HG03139 (cell line): ENCODE measurements around the gene CELF5.
"Not testable (repeated sequence)": the region's sequence is repeated elsewhere in the genome, so short reads cannot be mapped to it uniquely, and the experiment has no call there.

Experiments
- ATAC-seq: cut with Tn5 transposase; IDR thresholded peaks from one replicate; pipeline ENCODE4 v1.9.1; 2021; ENCODE audit not compliant: unreplicated experiment

Gene CELF5

DNA sequence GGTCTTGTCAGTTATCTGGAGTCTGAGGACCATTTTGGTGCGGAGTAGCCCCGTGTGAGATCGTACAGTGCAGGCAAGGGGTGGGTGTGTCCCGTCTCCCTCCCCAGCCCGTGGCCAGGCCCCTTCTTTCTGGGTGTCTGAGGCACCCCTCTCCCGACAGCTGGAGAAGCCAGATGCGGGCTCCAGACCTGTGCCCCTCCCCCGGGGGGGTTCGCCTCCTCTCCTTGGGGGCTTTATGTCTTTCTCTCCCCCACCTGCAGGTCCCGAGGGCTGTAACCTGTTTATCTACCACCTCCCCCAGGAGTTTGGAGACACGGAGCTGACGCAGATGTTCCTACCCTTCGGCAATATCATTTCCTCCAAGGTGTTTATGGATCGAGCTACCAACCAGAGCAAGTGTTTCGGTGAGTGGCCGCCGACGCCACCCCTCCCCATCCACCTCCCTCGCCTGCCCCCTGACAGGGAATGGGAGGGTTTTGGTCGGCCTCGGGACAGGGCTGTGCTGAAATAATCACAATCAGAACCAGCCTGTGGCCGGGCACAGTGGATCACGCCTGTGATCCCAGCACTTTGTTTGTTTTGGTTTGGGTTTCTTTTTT is 65.6 kb downstream of the CELF5 start:
- no peak for ATAC-seq

DNA sequence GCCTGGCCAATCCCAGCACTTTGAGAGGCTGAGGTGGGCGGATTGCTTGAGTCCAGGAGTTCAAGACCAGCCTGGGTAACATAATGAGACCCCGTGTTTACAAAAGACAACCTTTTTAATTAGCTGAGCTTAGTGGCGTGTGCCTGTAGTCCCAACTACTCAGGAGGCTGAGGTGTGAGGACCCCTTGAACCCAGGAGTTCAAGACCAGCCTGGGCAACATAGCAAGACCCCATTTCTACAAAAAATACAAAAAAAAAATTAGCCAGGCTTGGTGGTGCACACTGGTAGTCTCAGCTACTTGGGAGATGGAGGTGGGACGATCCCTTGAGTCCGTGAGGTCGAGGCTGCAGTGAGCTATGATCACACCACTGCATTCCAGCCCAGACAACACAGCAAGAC is 66.4 kb downstream of the CELF5 start:
- ATAC-seq, result not testable (repeated sequence)

DNA sequence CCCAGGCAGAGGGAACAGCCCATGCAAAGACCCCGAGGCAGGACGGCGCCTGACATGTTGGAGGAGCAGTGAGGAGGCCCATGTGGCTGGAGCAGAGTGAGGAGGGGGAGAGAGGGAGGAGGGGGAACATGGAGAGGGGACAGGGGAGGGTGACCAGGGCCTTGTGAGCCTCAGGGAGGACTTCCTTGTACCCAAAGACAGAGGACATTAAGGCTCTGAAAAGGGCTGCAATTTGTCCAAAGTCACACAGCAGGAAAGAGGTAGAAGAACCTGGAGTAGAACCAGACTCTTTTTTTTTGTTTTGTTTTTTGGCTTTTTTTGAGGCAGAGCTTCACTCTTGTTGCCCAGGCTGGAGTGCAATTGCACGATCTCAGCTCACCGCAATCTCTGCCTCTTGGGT is 67.2 kb downstream of the CELF5 start:
- ATAC-seq, result no peak

DNA sequence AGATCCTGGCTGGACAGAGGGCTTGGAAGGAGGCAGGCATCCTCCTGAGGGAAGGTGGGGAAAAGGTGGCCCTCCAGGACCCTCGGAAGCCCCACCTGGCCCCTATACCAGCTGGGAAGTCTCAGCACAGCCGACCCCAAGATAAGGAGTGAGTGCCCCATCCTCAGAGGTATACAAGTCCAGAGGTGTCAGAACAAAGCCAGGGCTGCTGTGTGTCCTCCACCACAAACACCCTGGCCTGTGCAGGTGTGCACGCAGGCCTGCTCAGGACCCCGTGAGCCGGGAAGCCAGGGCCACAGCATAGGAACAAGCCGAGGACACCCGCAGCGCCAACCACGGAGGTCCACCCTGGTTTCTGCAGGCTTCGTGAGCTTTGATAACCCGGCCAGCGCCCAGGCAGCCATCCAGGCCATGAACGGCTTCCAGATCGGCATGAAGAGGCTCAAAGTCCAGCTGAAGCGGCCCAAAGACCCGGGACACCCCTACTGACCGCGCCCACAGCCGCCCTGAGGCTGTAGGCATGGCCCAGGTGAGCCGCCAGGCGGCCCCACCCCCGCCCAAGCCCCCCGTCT is 68.6 kb downstream of the CELF5 start:
- ATAC-seq, result no peak

DNA sequence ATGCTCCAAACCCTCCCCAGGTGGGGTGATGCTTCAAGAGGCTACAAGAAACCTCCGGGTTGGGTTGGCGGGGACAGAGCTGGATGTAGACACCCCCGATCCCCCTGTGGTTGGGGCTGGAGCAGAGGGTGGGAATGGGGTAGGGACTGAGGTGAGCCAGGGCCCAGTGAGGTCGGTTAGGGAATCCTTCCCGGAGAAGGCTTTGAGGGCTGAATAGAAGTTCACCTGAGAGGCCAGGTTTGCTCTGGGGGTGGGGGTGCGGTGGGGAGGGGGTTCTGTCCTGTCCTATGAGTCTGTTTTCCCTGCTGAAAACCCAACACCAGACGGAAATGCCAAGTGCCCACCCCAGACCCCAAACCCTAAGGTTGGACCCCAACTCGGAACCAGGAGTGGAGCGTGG is 69.1 kb downstream of the CELF5 start:
- no peak for ATAC-seq

DNA sequence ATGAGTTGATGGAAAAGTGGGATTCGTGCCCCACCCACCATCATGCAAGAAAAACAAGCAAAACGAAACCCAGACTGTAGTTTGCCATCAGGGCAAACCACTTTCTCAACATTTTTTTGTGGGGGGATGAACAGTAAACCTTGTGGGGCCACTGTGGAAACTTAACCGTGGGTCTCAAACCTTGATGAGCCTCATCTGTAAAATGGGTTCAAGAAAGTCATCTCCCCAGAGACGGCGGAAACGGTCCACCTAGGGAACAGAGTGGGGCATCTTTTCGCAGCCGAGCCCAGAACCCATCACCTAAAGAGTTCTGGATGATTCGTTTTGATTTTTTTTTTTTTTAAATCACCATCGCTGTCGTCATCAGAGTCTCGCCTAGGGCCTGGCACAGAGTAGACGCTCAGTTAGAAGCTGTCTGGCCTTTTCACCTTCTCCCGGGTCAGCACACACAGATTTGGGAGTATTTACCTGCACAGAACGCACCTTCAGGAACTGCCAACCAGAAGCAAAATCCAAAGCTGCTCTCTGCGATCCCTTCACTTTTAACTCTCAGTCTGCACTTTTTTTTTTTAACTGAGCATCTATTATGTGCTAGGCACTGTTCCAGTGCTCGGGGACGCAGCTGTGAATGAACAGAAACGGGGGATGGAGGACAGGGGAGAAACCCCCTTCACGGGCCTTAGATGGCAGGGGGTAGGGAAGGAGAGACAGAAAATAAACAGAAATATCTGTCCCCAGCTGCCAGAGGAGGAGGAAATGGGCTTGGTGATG is 69.8 kb downstream of the CELF5 start:
- no peak for ATAC-seq

DNA sequence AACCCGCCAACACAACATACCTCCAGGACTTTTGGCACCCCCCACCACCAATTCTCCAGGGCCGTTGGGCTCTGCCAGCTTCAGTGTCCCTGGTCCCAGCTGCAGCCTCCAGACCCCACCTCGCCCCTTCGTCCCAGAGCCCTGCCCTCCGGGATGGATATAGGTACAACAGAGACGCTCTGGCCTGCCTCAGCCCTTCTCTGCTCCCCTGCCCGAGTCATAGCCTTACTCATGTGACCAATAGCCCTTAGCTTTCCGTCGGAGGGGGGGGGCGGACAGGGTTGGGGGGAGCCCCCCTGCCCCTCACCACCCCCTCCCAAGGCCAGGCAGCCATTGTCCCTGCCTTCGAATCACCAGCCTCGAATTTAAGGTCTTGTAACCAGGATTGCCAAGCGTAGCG is 71.1 kb downstream of the CELF5 start:
- ATAC-seq, result no peak

DNA sequence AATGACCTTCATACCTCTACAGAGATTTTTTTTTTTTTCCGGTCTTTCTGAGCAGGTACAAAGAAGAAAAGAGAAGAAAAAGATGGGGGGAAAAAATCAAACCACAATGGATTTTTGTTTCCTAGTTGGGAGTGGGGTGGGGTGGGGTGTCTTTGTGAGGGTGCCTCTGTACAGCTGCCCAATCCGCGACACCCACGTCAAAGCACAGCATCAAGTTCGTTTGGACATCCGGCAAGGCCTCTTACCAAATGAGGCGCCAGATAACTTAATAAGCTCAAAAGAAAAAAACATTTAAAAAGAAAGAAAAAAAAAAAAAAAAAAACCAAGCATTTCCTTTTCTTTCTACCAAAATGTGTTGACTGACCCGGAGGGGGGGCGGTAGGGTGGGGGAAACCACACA is 71.6 kb downstream of the CELF5 start:
- ATAC-seq, result no peak

DNA sequence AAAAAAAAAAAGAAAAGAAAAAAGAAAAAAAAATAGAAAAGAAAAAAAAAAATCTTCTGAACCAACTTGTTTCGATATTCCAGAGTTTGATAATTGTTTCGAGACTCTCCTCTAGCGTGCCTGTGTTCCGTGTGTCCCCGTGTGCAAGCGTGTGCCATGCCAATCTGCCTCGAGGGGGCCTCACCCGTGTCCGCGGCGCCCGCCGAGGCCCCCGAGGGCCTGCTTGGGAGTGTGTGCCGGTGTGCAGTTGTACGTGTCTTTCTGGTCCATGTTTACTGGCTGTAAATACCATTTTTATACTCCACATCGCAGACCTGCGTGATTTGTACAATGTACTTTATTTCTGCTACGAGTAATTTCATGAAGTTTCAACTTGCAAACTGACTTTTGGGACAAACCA is 72.0 kb downstream of the CELF5 start:
- no peak for ATAC-seq

DNA sequence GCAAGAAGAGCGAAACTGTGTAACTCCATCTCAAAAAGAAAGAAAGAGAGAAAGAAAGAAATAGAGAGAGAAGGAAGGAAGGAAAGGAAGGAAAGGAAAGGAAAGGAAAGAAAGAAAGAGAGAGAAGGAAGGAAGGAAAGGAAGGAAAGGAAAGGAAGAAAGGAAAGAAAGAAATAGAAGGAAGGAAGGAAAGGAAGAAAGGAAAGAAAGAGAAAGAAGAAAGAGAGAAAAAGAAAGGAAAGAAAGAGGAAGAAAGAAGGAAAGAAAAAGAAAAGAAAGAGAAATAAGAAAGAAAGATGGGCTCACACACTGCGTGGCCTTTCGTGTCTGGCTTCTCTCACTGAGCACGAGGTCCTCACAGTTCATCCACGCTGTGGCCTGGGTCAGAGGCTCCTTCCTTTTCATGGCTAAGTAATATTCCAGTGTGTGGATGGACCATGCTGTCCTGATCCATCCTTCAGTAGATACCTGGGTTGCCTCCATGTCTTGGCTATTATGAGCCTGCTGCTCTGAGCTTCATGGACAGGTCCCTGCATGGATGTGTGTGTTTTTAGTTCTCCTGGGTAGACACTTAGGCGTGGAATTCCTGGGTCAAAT is 74.5 kb downstream of the CELF5 start:
- ATAC-seq, result no peak

DNA sequence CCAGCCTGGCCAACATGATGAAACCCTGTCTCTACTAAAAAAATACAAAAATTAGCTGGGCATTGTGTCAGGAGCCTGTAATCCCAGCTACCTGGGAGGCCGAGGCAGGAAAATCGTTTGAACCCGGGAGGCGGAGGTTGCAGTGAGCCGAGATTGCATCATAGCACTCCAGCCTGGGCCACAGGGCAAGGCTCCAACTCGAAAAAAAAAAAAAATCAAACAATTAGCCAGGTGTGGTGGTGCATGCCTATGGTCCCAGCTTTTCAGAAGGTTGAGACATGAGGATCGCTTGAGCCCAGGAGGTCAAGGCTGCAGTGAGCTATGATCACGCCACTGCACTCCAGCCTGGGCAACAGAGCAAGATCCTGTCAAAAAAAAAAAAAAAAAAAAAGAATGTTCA is 76.1 kb downstream of the CELF5 start:
- ATAC-seq, result not testable (repeated sequence)

DNA sequence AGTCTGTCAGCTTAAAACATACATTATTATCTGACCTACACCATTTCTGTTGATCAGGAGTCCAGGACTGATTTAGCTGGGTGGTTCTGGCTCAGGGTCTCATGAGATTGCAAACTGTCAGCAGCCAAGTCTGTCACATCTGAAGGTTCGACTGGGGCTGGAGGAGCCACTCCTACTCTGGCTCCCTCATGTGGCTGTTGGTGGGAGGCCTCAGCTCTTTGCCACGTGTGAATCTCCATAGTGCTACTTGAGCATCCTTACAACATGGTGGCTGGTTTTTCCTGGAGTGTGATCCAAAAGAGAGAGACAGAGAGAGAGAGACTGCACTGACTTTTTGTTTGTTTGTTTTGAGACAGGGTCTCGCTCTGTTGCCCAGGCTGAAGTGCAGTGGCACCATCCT is 78.3 kb downstream of the CELF5 start:
- no peak for ATAC-seq

DNA sequence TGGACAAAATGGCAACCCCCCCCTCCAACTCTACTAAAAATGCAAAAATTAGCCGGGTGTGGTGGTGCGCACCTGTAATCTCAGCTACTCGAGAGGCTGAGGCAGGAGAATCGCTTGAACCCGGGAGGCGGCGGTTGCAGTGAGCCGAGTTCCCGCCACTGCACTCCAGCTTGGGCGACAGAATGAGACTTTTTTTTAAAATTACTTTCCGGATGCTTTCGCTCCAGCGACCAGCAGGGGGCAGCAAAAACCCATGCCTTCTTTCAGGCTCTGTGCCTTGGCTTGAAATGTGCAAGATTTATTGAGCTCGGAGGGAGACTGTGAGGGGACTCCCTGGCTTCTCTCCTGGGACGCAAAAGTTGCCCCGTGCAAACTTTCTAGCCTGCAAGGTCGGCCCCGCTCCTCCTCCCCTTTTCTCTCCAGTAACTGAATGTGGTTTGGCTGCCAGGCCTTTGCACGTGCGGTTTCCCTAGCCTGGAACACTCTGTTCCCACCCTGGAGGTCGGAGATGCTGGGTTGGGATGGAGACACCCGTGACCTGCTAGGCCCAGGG is 80.5 kb downstream of the CELF5 start:
- no peak for ATAC-seq

DNA sequence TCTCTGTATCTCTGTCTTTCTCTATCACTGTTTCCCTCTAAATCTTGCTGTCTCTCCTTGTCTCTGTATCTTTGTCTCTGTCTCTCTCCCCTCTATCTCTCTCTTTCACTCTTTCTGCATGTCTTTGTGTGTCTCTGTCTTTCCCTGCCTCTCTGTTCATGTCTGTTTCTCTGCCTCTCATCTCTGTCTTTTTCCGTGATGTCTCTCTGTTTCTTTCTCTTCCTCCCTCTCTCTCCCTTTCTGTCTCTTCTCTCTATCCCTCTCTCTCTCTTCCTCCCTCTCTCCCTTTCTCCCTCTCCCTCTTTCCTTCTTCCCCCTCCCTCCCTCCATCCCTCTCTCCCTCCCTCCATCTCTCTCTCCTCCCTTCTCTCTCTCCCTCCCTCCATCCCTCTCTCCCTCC is 85.3 kb downstream of the CELF5 start:
- no peak for ATAC-seq

DNA sequence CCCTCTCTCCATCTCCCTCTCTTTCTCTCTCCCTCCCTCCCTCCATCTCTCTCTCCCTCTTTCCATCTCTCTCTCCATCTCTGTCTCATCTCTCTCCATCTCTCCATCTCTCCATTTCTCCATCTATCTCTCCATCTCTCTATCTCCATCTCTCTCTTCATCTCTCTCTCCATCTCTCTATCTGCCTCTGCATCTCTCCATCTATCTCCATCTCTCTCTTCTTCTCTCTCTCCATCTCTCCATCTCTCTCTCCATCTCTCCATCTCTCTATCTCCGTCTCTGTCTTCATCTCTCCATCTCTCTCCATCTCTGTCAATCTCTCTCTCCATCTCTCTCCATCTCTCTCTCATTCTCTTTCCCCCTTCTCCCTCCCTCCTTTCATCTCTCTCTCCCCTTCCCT is 85.8 kb downstream of the CELF5 start:
- ATAC-seq, result no peak

DNA sequence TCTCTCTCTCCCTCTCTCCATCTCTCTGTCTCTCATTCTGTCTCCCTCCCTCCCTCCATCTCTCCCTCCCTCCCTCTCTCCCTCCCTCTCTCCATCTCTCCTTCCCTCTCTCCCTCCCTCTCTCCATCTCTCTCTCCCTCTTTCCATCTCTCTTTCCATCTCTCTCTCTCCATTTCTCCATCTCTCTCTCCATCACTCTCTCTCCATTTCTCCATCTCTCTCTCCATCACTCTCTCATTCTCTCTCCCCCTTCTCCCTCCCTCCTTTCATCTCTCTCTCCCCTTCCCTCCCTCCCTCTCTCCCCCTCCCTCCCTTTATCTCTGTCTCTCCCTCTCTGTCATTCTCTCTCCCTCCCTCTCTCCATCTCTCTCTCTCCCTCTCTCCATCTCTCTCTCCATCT is 86.2 kb downstream of the CELF5 start:
- no peak for ATAC-seq

DNA sequence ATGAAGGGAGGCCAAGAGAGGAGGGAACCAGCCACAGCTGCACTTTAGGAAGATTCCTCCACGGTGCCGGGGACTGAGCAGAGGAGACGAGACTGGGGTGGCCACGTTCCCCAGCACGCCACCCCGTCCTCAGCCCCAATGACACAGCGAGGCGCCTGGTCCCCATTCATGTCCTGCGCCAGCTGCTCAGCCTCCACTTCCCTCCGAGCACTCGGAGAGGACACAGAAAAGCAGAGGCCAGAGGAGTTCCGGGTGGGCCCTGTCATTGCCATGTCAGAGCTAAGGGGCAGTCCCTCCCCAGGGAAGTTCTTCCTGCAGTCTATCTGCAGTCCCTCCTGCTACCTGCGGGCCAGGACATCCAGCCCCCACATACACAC is 88.7 kb downstream of the CELF5 start:
- ATAC-seq, result no peak

DNA sequence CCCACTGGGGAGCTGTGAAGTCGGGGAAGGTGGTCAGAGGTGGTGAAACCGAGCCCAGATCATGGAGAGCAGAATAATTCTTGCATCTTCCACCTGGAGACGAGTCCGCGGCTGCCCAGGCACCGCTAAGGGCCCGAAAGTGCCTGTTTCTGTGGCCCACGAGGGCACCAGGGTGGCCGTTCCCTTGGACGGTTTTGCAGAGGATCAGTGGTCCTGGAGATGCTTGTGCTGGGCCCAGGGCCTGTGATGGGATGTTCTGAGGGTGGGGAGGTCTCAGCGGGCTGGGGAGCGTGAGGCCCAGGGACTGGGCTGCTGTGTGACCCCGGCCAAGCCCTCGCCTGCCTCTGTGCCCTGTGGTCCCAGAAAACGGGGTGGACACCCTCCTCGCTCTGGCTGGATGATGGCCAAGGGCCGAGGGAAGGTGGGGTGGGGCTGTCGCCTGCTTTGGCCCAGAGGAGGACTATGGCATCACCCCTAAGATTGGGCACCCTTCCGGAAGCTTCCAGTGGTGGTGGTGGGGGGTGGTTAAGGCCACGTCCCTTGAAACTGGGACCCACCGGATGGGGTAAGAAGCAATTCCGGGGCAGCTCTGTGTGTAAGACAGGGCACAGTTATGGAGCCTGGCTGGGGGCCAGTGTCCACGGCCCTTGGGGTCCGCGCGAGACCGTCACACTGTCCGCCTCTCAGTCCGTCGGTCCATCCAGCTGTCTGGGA is 90.7 kb downstream of the CELF5 start:
- ATAC-seq, result no peak

DNA sequence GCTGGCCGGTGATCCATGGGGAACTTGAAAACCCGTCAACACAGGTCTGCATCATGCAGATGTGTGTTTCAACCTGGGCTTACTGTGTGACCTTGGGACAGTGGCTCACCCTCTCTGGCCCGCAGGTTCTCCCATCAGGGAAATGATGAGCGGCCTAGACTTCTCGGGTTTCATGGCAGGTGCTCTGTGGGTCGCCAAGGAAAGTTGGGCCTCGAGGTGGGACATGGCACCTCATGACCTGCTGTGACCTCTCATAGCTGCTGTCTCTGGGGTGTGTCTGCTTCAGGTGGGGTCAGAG is 91.2 kb downstream of the CELF5 start:
- ATAC-seq, result no peak

DNA sequence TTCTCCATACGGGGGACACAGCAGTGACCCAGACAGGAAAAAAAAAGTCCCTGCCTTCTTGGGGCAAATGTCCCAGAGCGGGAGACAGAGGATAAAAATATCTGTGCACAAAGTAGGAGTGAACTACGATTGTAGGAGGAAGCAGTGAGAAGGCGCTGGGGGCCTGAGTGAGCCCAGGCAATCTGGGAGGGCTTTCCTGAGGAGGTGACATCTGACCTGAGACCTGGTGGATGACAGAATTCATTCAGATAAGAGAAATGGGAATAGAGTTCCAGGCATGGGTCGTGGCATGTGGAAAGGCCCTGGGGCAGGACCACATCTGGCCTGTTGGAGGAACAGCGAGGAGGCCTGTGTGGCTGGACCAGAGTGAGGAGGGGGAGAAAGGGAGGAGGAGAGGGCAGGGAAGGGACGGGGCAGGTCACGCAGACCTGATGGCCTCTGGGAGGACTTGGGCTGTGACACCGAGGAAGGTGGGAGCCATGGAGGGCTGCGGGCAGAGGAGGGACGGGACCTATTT is 91.7 kb downstream of the CELF5 start:
- no peak for ATAC-seq

DNA sequence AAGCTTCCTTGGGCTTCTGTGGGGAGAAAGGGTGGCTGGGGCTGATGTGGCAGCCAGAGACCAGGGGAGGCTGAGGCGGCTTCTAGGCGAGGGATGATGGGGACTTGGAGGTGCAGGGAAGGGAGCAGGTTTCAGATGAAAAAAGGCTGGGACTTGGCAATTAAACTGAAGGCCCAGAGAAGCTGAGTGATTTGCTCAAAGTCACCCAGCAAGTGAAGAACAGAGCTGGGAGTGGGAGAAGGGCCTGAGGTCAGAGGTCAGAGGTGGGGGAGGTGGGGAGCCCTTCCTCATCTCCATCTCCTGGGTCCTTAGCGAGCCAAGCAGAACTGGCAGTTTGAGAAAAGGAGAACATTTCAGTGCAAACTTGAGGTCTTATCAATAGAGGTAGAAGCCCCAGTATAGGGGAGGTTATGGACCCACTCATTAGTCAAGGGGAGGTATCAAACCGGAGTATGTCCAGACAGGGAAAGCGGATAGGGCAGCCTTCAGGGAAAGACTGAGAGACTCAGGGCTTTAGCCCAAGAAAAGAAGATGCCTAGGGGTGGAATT is 92.3 kb downstream of the CELF5 start:
- ATAC-seq, result no peak
